Measurements from ENCODE around the gene EHD3.

DNA sequence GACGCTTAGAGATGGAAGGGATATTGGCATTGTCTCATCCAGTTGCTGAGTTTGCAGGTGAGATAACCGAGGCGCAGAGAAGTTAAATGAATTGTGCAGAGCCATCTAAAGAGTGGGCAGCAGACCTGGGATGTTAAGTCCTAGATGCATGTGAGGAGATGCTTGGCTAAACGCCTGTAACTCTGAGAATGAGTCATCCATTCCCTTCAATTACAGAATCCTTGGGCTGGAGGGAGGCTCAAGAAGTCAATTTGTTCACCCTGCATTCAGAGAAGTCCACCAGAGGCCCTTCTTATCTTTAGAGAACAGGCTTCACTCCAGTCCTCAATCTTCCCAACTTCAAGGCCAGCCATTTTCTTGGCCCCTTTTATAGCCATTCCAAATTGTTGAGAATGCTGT lies 1.6 kb downstream of the EHD3 start:
- TF ChIP-seq, protein P1, sequence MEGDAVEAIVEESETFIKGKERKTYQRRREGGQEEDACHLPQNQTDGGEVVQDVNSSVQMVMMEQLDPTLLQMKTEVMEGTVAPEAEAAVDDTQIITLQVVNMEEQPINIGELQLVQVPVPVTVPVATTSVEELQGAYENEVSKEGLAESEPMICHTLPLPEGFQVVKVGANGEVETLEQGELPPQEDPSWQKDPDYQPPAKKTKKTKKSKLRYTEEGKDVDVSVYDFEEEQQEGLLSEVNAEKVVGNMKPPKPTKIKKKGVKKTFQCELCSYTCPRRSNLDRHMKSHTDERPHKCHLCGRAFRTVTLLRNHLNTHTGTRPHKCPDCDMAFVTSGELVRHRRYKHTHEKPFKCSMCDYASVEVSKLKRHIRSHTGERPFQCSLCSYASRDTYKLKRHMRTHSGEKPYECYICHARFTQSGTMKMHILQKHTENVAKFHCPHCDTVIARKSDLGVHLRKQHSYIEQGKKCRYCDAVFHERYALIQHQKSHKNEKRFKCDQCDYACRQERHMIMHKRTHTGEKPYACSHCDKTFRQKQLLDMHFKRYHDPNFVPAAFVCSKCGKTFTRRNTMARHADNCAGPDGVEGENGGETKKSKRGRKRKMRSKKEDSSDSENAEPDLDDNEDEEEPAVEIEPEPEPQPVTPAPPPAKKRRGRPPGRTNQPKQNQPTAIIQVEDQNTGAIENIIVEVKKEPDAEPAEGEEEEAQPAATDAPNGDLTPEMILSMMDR (IDR thresholded peaks at IDR 0.05; ENCODE audit: control extremely low read depth in 1 of 3, insufficient read depth in 1 of 3, low read depth in 1 of 3, low read length in 3 of 3): no peak
- TF ChIP-seq CHD1 (IDR thresholded peaks at IDR 0.05; ENCODE audit: low read depth, low read length): no peak
- no peak for TF ChIP-seq POLR2AphosphoS5 (IDR thresholded peaks at IDR 0.05; ENCODE audit: low read depth, low read length)
- TF ChIP-seq RAD21 (IDR thresholded peaks at IDR 0.05 in 1 of 2, conservative IDR thresholded peaks at IDR 0.05 in 1 of 2; ENCODE audit: low read depth in 2 of 2, low read length in 2 of 2): no peak
- no peak for TF ChIP-seq POLR2A (IDR thresholded peaks at IDR 0.05; ENCODE audit: control extremely low read depth in 1 of 2, low read depth in 2 of 2, low read length in 2 of 2)
- TF ChIP-seq EP300 (IDR thresholded peaks at IDR 0.05; ENCODE audit: borderline replicate concordance in 1 of 2, low read depth in 2 of 2, low read length in 2 of 2): no peak
- no peak for TF ChIP-seq SRF (IDR thresholded peaks at IDR 0.05; ENCODE audit: low read depth, low read length)
- TF ChIP-seq BCL11A (IDR thresholded peaks at IDR 0.05; ENCODE audit: low read depth in 2 of 2, low read length in 2 of 2): no peak
- TF ChIP-seq, protein P2, sequence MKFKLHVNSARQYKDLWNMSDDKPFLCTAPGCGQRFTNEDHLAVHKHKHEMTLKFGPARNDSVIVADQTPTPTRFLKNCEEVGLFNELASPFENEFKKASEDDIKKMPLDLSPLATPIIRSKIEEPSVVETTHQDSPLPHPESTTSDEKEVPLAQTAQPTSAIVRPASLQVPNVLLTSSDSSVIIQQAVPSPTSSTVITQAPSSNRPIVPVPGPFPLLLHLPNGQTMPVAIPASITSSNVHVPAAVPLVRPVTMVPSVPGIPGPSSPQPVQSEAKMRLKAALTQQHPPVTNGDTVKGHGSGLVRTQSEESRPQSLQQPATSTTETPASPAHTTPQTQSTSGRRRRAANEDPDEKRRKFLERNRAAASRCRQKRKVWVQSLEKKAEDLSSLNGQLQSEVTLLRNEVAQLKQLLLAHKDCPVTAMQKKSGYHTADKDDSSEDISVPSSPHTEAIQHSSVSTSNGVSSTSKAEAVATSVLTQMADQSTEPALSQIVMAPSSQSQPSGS (IDR thresholded peaks at IDR 0.05; ENCODE audit: low read length): no peak
- no peak for TF ChIP-seq ZNF274 (IDR thresholded peaks at IDR 0.05; ENCODE audit: borderline replicate concordance, extremely low read depth, low read length)

Measured in H1 (cell line).